ENCODE measurements around the gene APBB1.

The APBB1 gene

GRCh38 chr11:6410695-6411430 lies 8.0 kb downstream of the APBB1 start:
- Histone ChIP-seq H4K20me1 (peaks cover 0 to 41% (median under 1%) of the 10 kb centered on the region in 11 experiments; a peak in 8 of 22 replicates), H3K9me3 (replicated peaks in 1 of 11) (no peaks in the 10 kb centered on the region), H3K36me3 (peaks cover 0 to 31% (median 12%) of the 10 kb centered on the region in 11 experiments; a peak in 14 of 22 replicates), H3K9ac (no peak overlapping the region), H3K4me2 (no peak overlapping the region), H3K4me3 (no peak overlapping the region), H3K4me1 (peaks cover 0 to 23% (median 17%) of the 10 kb centered on the region in 10 experiments; a peak in 15 of 20 replicates), H3K27ac (no peak overlapping the region), H3K27me3 (no peaks in the 10 kb centered on the region)
- TF ChIP-seq Cebpa-rat (IDR thresholded peaks at IDR 0.05): no peak

- Histone ChIP-seq H3K4me2 (no peak overlapping the region), H3K9me3 (replicated peaks in 1 of 11) (no peaks in the 10 kb centered on the region), H3K27ac (no peak overlapping the region), H3K4me3 (no peak overlapping the region), H3K4me1 (peaks cover 35 to 43% (median 40%) of the 10 kb centered on the region in 10 experiments), H4K20me1 (peaks cover 0 to 46% (median 14%) of the 10 kb centered on the region in 11 experiments; a peak in 12 of 22 replicates), H3K36me3 (peaks cover 0 to 30% (median 12%) of the 10 kb centered on the region in 11 experiments; a peak in 14 of 22 replicates), H3K9ac (no peak overlapping the region), H3K27me3 (no peaks in the 10 kb centered on the region)
- no peak for TF ChIP-seq Cebpa-rat (IDR thresholded peaks at IDR 0.05)
These were observed 12.5 kb downstream of the APBB1 start for GRCh38 chr11:6406370-6406769.

GRCh38 chr11:6405846-6406245 lies 13.0 kb downstream of the APBB1 start:
- Histone ChIP-seq H3K4me2 (no peak overlapping the region), H3K36me3 (peaks cover 0 to 30% (median 12%) of the 10 kb centered on the region in 11 experiments; a peak in 16 of 22 replicates), H3K4me3 (no peak overlapping the region), H3K9me3 (replicated peaks in 1 of 11) (no peaks in the 10 kb centered on the region), H3K27ac (no peak overlapping the region), H3K27me3 (no peaks in the 10 kb centered on the region), H3K4me1 (peaks cover 37 to 48% (median 45%) of the 10 kb centered on the region in 10 experiments), H4K20me1 (peaks cover 0 to 46% (median 14%) of the 10 kb centered on the region in 11 experiments; a peak in 12 of 22 replicates), H3K9ac (no peak overlapping the region)
- TF ChIP-seq Cebpa-rat (IDR thresholded peaks at IDR 0.05): no peak

- no peak overlapping the region for H3K4me3 ChIP-seq
- no peak overlapping the region for H3K9ac ChIP-seq
- no peak overlapping the region for H3K27ac ChIP-seq
- H3K9me3 ChIP-seq (replicated peaks in 1 of 11): no peaks in the 10 kb centered on the region
- peaks cover 37 to 49% (median 45%) of the 10 kb centered on the region in 10 experiments for H3K4me1 ChIP-seq
- peak overlapping the region in 10 of 11 experiments; percentile 78 to 94 (median 88); a peak in 14 of 22 replicates for H3K4me2 ChIP-seq
- H3K36me3 ChIP-seq: peaks cover 0 to 30% (median 11%) of the 10 kb centered on the region in 11 experiments; a peak in 13 of 22 replicates
- peaks cover 0 to 46% (median 14%) of the 10 kb centered on the region in 11 experiments; a peak in 12 of 22 replicates for H4K20me1 ChIP-seq
- H3K27me3 ChIP-seq: no peaks in the 10 kb centered on the region
- no peak for TF ChIP-seq Cebpa-rat (IDR thresholded peaks at IDR 0.05)
These were observed 13.7 kb downstream of the APBB1 start for GRCh38 chr11:6405052-6405667.

- Histone ChIP-seq H3K27me3 (no peaks in the 10 kb centered on the region), H3K36me3 (peaks cover 0 to 26% (median 11%) of the 10 kb centered on the region in 11 experiments; a peak in 9 of 22 replicates), H3K4me1 (peaks cover 37 to 49% (median 45%) of the 10 kb centered on the region in 10 experiments), H4K20me1 (peaks cover 0 to 46% (median 14%) of the 10 kb centered on the region in 11 experiments; a peak in 12 of 22 replicates), H3K4me2 (peak overlapping the region; percentile 60 to 94 (median 88); a peak in 21 of 22 replicates), H3K27ac (no peak overlapping the region), H3K9me3 (replicated peaks in 1 of 11) (no peaks in the 10 kb centered on the region), H3K4me3 (no peak overlapping the region), H3K9ac (no peak overlapping the region)
- TF ChIP-seq Cebpa-rat (IDR thresholded peaks at IDR 0.05): no peak
These were observed 14.4 kb downstream of the APBB1 start for GRCh38 chr11:6404342-6405051.

DNA sequence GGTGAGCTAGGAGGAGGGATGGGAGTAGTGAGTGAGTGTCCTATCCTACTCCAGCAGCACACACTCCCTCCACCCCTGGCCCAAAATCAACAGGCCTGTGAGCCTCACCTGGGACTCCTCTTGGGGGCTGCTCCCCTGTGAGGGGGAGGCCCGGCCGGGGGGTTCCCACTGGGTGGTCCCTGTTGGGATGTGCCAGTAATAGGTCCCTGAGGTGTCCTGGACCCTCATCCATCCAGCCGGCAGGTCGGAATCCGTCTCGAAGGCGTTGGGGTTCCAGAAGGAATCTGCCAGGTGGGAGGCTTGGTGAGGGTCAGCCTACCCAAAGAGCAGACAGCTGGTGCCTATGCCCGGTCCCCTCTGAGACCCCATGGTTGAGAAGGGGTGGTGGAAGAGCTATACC lies 15.4 kb downstream of the APBB1 start:
- Histone ChIP-seq H3K9me3 (replicated peaks in 1 of 11) (no peaks in the 10 kb centered on the region), H3K4me1 (peaks cover 37 to 49% (median 45%) of the 10 kb centered on the region in 10 experiments), H3K4me3 (0 out of 20 replicates have a peak overlapping the region, but pooled peaks of 1 of the 10 experiments have one; percentile 38), H3K36me3 (peaks cover 0 to 23% (median 11%) of the 10 kb centered on the region in 11 experiments; a peak in 10 of 22 replicates), H3K27ac (peak overlapping the region in 5 of 11 experiments; percentile 51 to 71 (median 59); a peak in 7 of 22 replicates), H3K27me3 (no peaks in the 10 kb centered on the region), H3K9ac (no peak overlapping the region), H3K4me2 (peak overlapping the region; percentile 60 to 94 (median 88)), H4K20me1 (peaks cover 0 to 46% (median 14%) of the 10 kb centered on the region in 11 experiments; a peak in 12 of 22 replicates)
- no peak for TF ChIP-seq Cebpa-rat (IDR thresholded peaks at IDR 0.05)

- no peak for TF ChIP-seq Cebpa-rat (IDR thresholded peaks at IDR 0.05)
- peak overlapping the region; percentile 60 to 94 (median 88) for H3K4me2 ChIP-seq
These were observed 16.3 kb downstream of the APBB1 start for GRCh38 chr11:6402561-6402981.

GRCh38 chr11:6402061-6402470 lies 16.8 kb downstream of the APBB1 start:
- Histone ChIP-seq H3K27me3 (no peaks in the 10 kb centered on the region), H3K27ac (peak overlapping the region in 9 of 11 experiments; percentile 15 to 71 (median 53); a peak in 16 of 22 replicates), H3K4me3 (peak overlapping the region in 5 of 10 experiments; percentile 0 to 38 (median 27); a peak in 5 of 20 replicates), H3K9me3 (replicated peaks in 1 of 11) (no peaks in the 10 kb centered on the region), H3K36me3 (peaks cover 0 to 33% (median 11%) of the 10 kb centered on the region in 11 experiments; a peak in 11 of 22 replicates), H4K20me1 (peaks cover 0 to 42% (median 14%) of the 10 kb centered on the region in 11 experiments; a peak in 12 of 22 replicates), H3K4me1 (peaks cover 37 to 49% (median 45%) of the 10 kb centered on the region in 10 experiments), H3K4me2 (peak overlapping the region; percentile 60 to 94 (median 88)), H3K9ac (peak overlapping the region in 9 of 11 experiments; percentile 26 to 56 (median 47); a peak in 13 of 22 replicates)
- no peak for TF ChIP-seq Cebpa-rat (IDR thresholded peaks at IDR 0.05)

More at GRCh38 chr11:6402561-6402981, 16.3 kb downstream of the APBB1 start:
- Histone ChIP-seq H3K27ac (peak overlapping the region in 9 of 11 experiments; percentile 15 to 71 (median 53); a peak in 18 of 22 replicates), H3K9me3 (replicated peaks in 1 of 11) (no peaks in the 10 kb centered on the region), H3K9ac (peak overlapping the region in 10 of 11 experiments; percentile 2 to 56 (median 44); a peak in 16 of 22 replicates), H3K4me3 (peak overlapping the region in 5 of 10 experiments; percentile 0 to 38 (median 27); a peak in 6 of 20 replicates), H3K27me3 (no peaks in the 10 kb centered on the region), H3K4me1 (peaks cover 37 to 49% (median 45%) of the 10 kb centered on the region in 10 experiments), H4K20me1 (peaks cover 0 to 46% (median 14%) of the 10 kb centered on the region in 11 experiments; a peak in 12 of 22 replicates), H3K36me3 (peaks cover 0 to 31% (median 11%) of the 10 kb centered on the region in 11 experiments; a peak in 11 of 22 replicates)
